Measurements from ENCODE around the gene PRSS57. TPM values are rescaled to one million over a fixed set of nuclear protein-coding genes. Genes with fewer than 3 reads are reported as not detected.
A peak's percentile ranks its signal among the peaks of the same experiment; 100 is the strongest.

The PRSS57 gene
- total RNA-seq, 4 donors from 2014 or later: 0.34 TPM; not detected in 3

- H3K4me3 ChIP-seq: peak overlapping the region; percentile 26 to 51 (median 41)
- WGBS: 15% methylated on average over 10 of the region's 24 CpGs
These were observed 30.3 kb downstream of the PRSS57 start for GRCh38 chr19:664913-665443.

GRCh38 chr19:663682-664117, 31.6 kb downstream of the PRSS57 start:
- peaks cover 51 to 61% (median 59%) of the 10 kb centered on the region in 4 donors for H3K4me1 ChIP-seq
- DNase-seq (ENCODE audit: extremely low spot score): no peak
- H3K27me3 ChIP-seq: no peaks in the 10 kb centered on the region
- TF ChIP-seq POLR2A (IDR thresholded peaks at IDR 0.05; ENCODE audit: low read depth) (no peak), POLR2AphosphoS5 (IDR thresholded peaks at IDR 0.05) (no peak), CTCF (IDR thresholded peaks at IDR 0.05) (no peak), EP300 (IDR thresholded peaks at IDR 0.05) (no peak)
- peak overlapping the region; percentile 81 to 100 (median 100) for H3K4me3 ChIP-seq
- peak overlapping the region; percentile 92 to 96 (median 96) for H3K27ac ChIP-seq (replicated peaks in 1 of 4)
- peaks cover 0 to 1% (median under 1%) of the 10 kb centered on the region in 4 donors for H3K36me3 ChIP-seq
- WGBS: 48% methylated on average over 16 of the region's 18 CpGs
- intact Hi-C loops (cut with DNase I): no loop called here
- H3K9me3 ChIP-seq: no peaks in the 10 kb centered on the region

More at GRCh38 chr19:664913-665443, 30.3 kb downstream of the PRSS57 start:
- Histone ChIP-seq H3K4me1 (peaks cover 38 to 48% (median 46%) of the 10 kb centered on the region in 4 donors), H3K9me3 (no peaks in the 10 kb centered on the region), H3K27me3 (no peaks in the 10 kb centered on the region), H3K27ac (replicated peaks in 1 of 4) (peak overlapping the region; percentile 10 to 46 (median 20)), H3K36me3 (no peaks in the 10 kb centered on the region)
- intact Hi-C loops (cut with DNase I): loop anchor here (1.0 to 5.0 kb wide), 2 partner anchors 69 to 197 kb away; no protein-coding TSS in a partner anchor
- no peak for TF ChIP-seq POLR2A (IDR thresholded peaks at IDR 0.05; ENCODE audit: low read depth)
- peak; percentile 92 to 99 (median 97) for TF ChIP-seq CTCF (IDR thresholded peaks at IDR 0.05)
- TF ChIP-seq EP300 (IDR thresholded peaks at IDR 0.05): no peak
- peak; percentile 50 to 63 for TF ChIP-seq POLR2AphosphoS5 (IDR thresholded peaks at IDR 0.05)
- no peak for DNase-seq (ENCODE audit: extremely low spot score)

GRCh38 chr19:662962-663681, 32.1 kb downstream of the PRSS57 start, which contains the start of gene RNF126:
Gene RNF126, minus strand, starts transcription at chr19:663214. Its CDS starts 93 bp downstream, at chr19:663121.
- H3K4me1 ChIP-seq: peaks cover 57 to 67% (median 64%) of the 10 kb centered on the region in 4 donors
- H3K36me3 ChIP-seq: peaks cover 0 to 7% (median 3%) of the 10 kb centered on the region in 4 donors
- DNase-seq (ENCODE audit: extremely low spot score): peak; percentile 99
- peak within 1 kb of the TSS; percentile 92 to 96 (median 96) for H3K27ac ChIP-seq (replicated peaks in 1 of 4)
- TF ChIP-seq CTCF (IDR thresholded peaks at IDR 0.05) (peak in 1 of 3 experiments; percentile 9), EP300 (IDR thresholded peaks at IDR 0.05) (no peak), POLR2AphosphoS5 (IDR thresholded peaks at IDR 0.05) (peak; percentile 81 to 87), POLR2A (IDR thresholded peaks at IDR 0.05; ENCODE audit: low read depth) (no peak)
- H3K4me3 ChIP-seq: peak within 1 kb of the TSS; percentile 81 to 100 (median 100)
- no peaks in the 10 kb centered on the region for H3K27me3 ChIP-seq
- intact Hi-C loops (cut with DNase I): no loop called here
- no peaks in the 10 kb centered on the region for H3K9me3 ChIP-seq
- WGBS: 1% methylated on average over 37 of the region's 97 CpGs

- DNase-seq (ENCODE audit: extremely low spot score): no peak
- Histone ChIP-seq H3K9me3 (no peaks in the 10 kb centered on the region), H3K4me3 (peak overlapping the region; percentile 81 to 100 (median 100)), H3K27ac (replicated peaks in 1 of 4) (peak overlapping the region; percentile 89 to 96 (median 94)), H3K27me3 (no peaks in the 10 kb centered on the region), H3K36me3 (peaks cover 0 to 13% (median 6%) of the 10 kb centered on the region in 4 donors), H3K4me1 (peaks cover 63 to 74% (median 72%) of the 10 kb centered on the region in 4 donors)
- TF ChIP-seq POLR2A (IDR thresholded peaks at IDR 0.05; ENCODE audit: low read depth) (no peak), POLR2AphosphoS5 (IDR thresholded peaks at IDR 0.05) (peak in 1 of 2 donors; percentile 16), EP300 (IDR thresholded peaks at IDR 0.05) (no peak)
- intact Hi-C loops (cut with DNase I): no loop called here
- WGBS: 0% methylated on average over 4 of the region's 81 CpGs
These were observed 32.9 kb downstream of the PRSS57 start for GRCh38 chr19:662207-662961.
